Measurements from ENCODE around the gene LRIT1. TPM values are rescaled to one million over a fixed set of nuclear protein-coding genes. Genes with fewer than 3 reads are reported as not detected.

LRIT1 gene
- total and polyA plus RNA-seq, 2 of the 8 experiments (the other 6 are each of a cell fraction or from before 2014, with no cell fraction given), result 0.03 TPM; not detected in 1

GRCh38 chr10:84217746-84218145 lies 23.6 kb downstream of the LRIT1 start:
- no peak for FAIRE-seq

More at GRCh38 chr10:84217746-84218145, 23.6 kb downstream of the LRIT1 start:
- Histone ChIP-seq H4K8ac (ENCODE audit: extremely low read depth, insufficient read depth, low read length) (no peak overlapping the region), H3K9ac (replicated peaks in 1 of 4; ENCODE audit: extremely low read depth in 1 of 4, low read depth in 3 of 4, low read length in 3 of 4) (no peak overlapping the region), H3K27ac (ENCODE audit: low read depth, low read length) (no peak overlapping the region), H4K91ac (replicated peaks; ENCODE audit: insufficient read length, low read length) (no peak overlapping the region), H3K27me3 (replicated peaks in 1 of 4; ENCODE audit: control insufficient read depth in 3 of 4, extremely low read depth in 1 of 4, insufficient read depth in 3 of 4, low read length in 3 of 4) (0 out of 7 replicates have a peak, but pooled peaks cover 0 to 2% (median 0%) of the 10 kb centered on the region in 4 experiments), H3K56ac (replicated peaks; ENCODE audit: insufficient read length, low read depth, low read length) (no peak overlapping the region), H2BK12ac (ENCODE audit: low read depth, low read length) (no peak overlapping the region), H2AFZ (ENCODE audit: low read length) (no peak overlapping the region), H4K5ac (ENCODE audit: insufficient read length, low read depth, low read length) (no peak overlapping the region), H3K79me2 (ENCODE audit: control insufficient read depth in 1 of 2, insufficient read depth in 2 of 2, low read length in 2 of 2) (no peaks in the 10 kb centered on the region), H3K18ac (ENCODE audit: extremely low read depth, low read length) (no peak overlapping the region), H3K14ac (ENCODE audit: insufficient read length) (no peak overlapping the region), H3K36me3 (ENCODE audit: control insufficient read depth in 2 of 4, insufficient read depth in 4 of 4, low read length in 3 of 4) (no peaks in the 10 kb centered on the region), H2BK120ac (replicated peaks; ENCODE audit: low read depth, low read length) (no peak overlapping the region), H3K4me3 (ENCODE audit: extremely low read depth in 1 of 4, insufficient read depth in 2 of 4, low read depth in 3 of 4, low read length in 4 of 4) (no peak overlapping the region), H2BK5ac (ENCODE audit: low read depth, low read length) (no peak overlapping the region), H3K4ac (replicated peaks; ENCODE audit: insufficient read length, low read depth, low read length) (no peak overlapping the region), H4K20me1 (replicated peaks in 1 of 2; ENCODE audit: control insufficient read depth in 1 of 2, insufficient read depth in 2 of 2, low read length in 2 of 2) (no peaks in the 10 kb centered on the region), H3K4me1 (replicated peaks in 1 of 4; ENCODE audit: control insufficient read depth in 3 of 4, insufficient read depth in 4 of 4, low read length in 3 of 4) (peaks cover 0 to 4% (median 0%) of the 10 kb centered on the region in 4 experiments; a peak in 1 of 7 replicates), H2AK5ac (ENCODE audit: low read depth, low read length) (no peak overlapping the region), H3K4me2 (ENCODE audit: insufficient read depth in 1 of 2, low read depth in 2 of 2, low read length in 2 of 2) (no peak overlapping the region), H2BK20ac (ENCODE audit: low read length) (no peak overlapping the region), H3K23me2 (ENCODE audit: low read depth, low read length) (no peaks in the 10 kb centered on the region), H2BK15ac (ENCODE audit: low read length) (no peak overlapping the region), H3K9me3 (ENCODE audit: insufficient read depth in 2 of 2, low read depth in 1 of 2, low read length in 1 of 2) (no peaks in the 10 kb centered on the region), H3K79me1 (ENCODE audit: low read depth, low read length) (no peaks in the 10 kb centered on the region), H3K23ac (ENCODE audit: insufficient read length) (no peak overlapping the region)
- WGBS, 2 experiments (ENCODE audit: extremely low coverage in 1 of 2, insufficient coverage in 1 of 2, insufficient read length in 1 of 2, insufficient replicate concordance in 2 of 2, low coverage in 1 of 2, low lambda C conversion rate in 2 of 2, missing lambda C conversion rate in 1 of 2), result 92% methylated on average over 4 of the region's 4 CpGs; no CpG with 5 or more reads in 1 of the 2 experiments
- POLR2A ChIA-PET (ENCODE audit: partially characterized antibody), result no interaction called here
- CTCF ChIA-PET (ENCODE audit: partially characterized antibody), result interaction anchor here (0.8 to 8.8 kb wide), 10 partner anchors 8 to 78 kb away, joined by 3 to 113 read pairs (median 4); partner anchors contain the start of gene LRIT2
- DNase-seq (ENCODE audit: low read depth in 1 of 2, low spot score in 2 of 2), result no peak
- TF ChIP-seq JUND (IDR thresholded peaks at IDR 0.05; ENCODE audit: low read length), result no peak
- no peak for TF ChIP-seq E2F6 (IDR thresholded peaks at IDR 0.05)
- TF ChIP-seq CREB1 (IDR thresholded peaks at IDR 0.05), result no peak
- no peak for TF ChIP-seq TAF7 (optimal IDR thresholded peaks at IDR 0.05; ENCODE audit: borderline replicate concordance, low read depth, low read length)
- no peak for TF ChIP-seq POLR2A (IDR thresholded peaks at IDR 0.05; ENCODE audit: control extremely low read depth in 1 of 2, low read depth in 2 of 2, low read length in 2 of 2)
- TF ChIP-seq HDAC6 (IDR thresholded peaks at IDR 0.05; ENCODE audit: low read depth, low read length), result no peak
- no peak for TF ChIP-seq ZNF274 (IDR thresholded peaks at IDR 0.05; ENCODE audit: borderline replicate concordance, extremely low read depth, low read length)
